ENCODE results near the gene UNCX. TPM values are rescaled to one million over a fixed set of nuclear protein-coding genes. Genes with fewer than 3 reads are reported as not detected.

Gene UNCX
- total and polyA plus RNA-seq, 2 of the 4 experiments (the other 2 are of a cell fraction), result not detected

- no peak for TF ChIP-seq RFX5 (IDR thresholded peaks at IDR 0.05; ENCODE audit: low read depth, low read length)
Observed at GRCh38 chr7:1238931-1239802, 6.5 kb downstream of the UNCX start (continued).

GRCh38 chr7:1239803-1240516 is 7.3 kb downstream of the UNCX start:
- Histone ChIP-seq H3K36me3 (ENCODE audit: control insufficient read depth, insufficient read depth, low read length) (no peaks in the 10 kb centered on the region), H3K9me1 (ENCODE audit: insufficient read depth, low read length) (no peaks in the 10 kb centered on the region), H2BK15ac (ENCODE audit: low read depth, low read length) (no peak overlapping the region), H3K14ac (replicated peaks; ENCODE audit: low read depth, low read length) (no peak overlapping the region), H2AK5ac (ENCODE audit: low read depth, low read length) (no peak overlapping the region), H2AFZ (replicated peaks; ENCODE audit: low read length, poor library complexity) (no peak overlapping the region), H3K79me1 (ENCODE audit: low read depth in 1 of 2, low read length in 2 of 2) (no peaks in the 10 kb centered on the region), H2BK20ac (ENCODE audit: low read depth, low read length) (no peak overlapping the region), H3K4me3 (ENCODE audit: insufficient read depth, low read depth, low read length) (no peak overlapping the region), H3K4ac (ENCODE audit: low read depth, low read length) (no peak overlapping the region), H3K23ac (ENCODE audit: low read depth, low read length) (no peak overlapping the region), H3K4me1 (ENCODE audit: control insufficient read depth, insufficient read depth, low read length) (no peaks in the 10 kb centered on the region), H3K4me2 (ENCODE audit: low read depth, low read length) (no peak overlapping the region), H4K20me1 (ENCODE audit: insufficient read depth, low read length) (0 out of 2 replicates have a peak, but pooled peaks cover 4% of the 10 kb centered on the region), H2AK9ac (replicated peaks; ENCODE audit: low read depth, low read length, poor library complexity) (no peak overlapping the region), H2BK5ac (ENCODE audit: low read depth, low read length, poor library complexity, severe bottlenecking) (no peak overlapping the region), H4K5ac (ENCODE audit: low read depth, low read length) (no peak overlapping the region), H2BK120ac (ENCODE audit: low read depth, low read length) (no peak overlapping the region), H3K56ac (ENCODE audit: extremely low read depth, insufficient read depth, low read length) (no peak overlapping the region), H3K27me3 (ENCODE audit: control insufficient read depth, insufficient read depth, low read length) (peaks cover 92% of the 10 kb centered on the region), H3K27ac (ENCODE audit: insufficient read depth, low read length) (no peak overlapping the region), H4K91ac (ENCODE audit: insufficient read depth, low read depth, low read length) (no peak overlapping the region), H3K18ac (ENCODE audit: low read depth, low read length) (no peak overlapping the region), H3K9me3 (ENCODE audit: control insufficient read depth, insufficient read depth, low read length) (peaks cover 30% of the 10 kb centered on the region), H4K8ac (ENCODE audit: low read depth in 2 of 2, low read length in 2 of 2) (no peak overlapping the region), H3K9ac (ENCODE audit: low read depth, low read length) (no peak overlapping the region)
- ChIA-PET POLR2A (ENCODE audit: unreplicated experiment) (interaction anchor here (0.7 kb wide), 1 partner anchor 467 kb away, joined by 12 read pairs; no protein-coding TSS in a partner anchor), CTCF (interaction anchor here (0.7 kb wide), 1 partner anchor 9 kb away, joined by 3 read pairs; no protein-coding TSS in a partner anchor)
- no TSS peak for BruUV-seq (replicated peaks)
- no peak for TF ChIP-seq CTCF (conservative IDR thresholded peaks at IDR 0.05; ENCODE audit: low read depth, low read length)
- TF ChIP-seq USF2 (IDR thresholded peaks at IDR 0.05; ENCODE audit: low read depth, low read length), result no peak
- TF ChIP-seq CEBPB (IDR thresholded peaks at IDR 0.05; ENCODE audit: low read depth, low read length), result no peak
- TF ChIP-seq BHLHE40 (IDR thresholded peaks at IDR 0.05; ENCODE audit: low read depth, low read length), result no peak
- no peak for TF ChIP-seq MAFK (IDR thresholded peaks at IDR 0.05; ENCODE audit: low read depth, low read length)
- TF ChIP-seq CHD1 (IDR thresholded peaks at IDR 0.05; ENCODE audit: low read depth, low read length), result no peak
- TF ChIP-seq RAD21 (IDR thresholded peaks at IDR 0.05; ENCODE audit: low read length), result no peak
- in situ Hi-C loops (cut with MboI; ENCODE audit: low sequenced_read_pairs) (no loop called here), dilution Hi-C loops (cut with HindIII; ENCODE audit: low sequenced_read_pairs, unreplicated experiment) (no loop called here), intact Hi-C loops (cut with micrococcal nuclease) (no loop called here)
- DNase-seq, result no peak
- 0% methylated on average over 2 of the region's 29 CpGs; no CpG with 5 or more reads in 1 of the 2 experiments for WGBS, 2 experiments (ENCODE audit: extremely low coverage in 2 of 2, insufficient read length in 1 of 2)
- ATAC-seq (ENCODE audit: low read depth), result no peak

All from IMR-90 (cell line).